K562 (cell line): ENCODE results near the gene BCAP31. TPM values are rescaled to one million over a fixed set of nuclear protein-coding genes. Genes with fewer than 3 reads are reported as not detected.

Experiments
- ATF1 ChIP-seq, 2 experiments: fragments of 450-650 bp in 1 of 2; IDR thresholded peaks; 2 replicates each; pipeline ENCODE4 v1.6.1; 2016; ENCODE audit warnings: missing compliant biosample characterization in 1 of 2, missing genetic modification characterization in 1 of 2
- CBFA2T2 ChIP-seq: fragments of 450-650 bp; conservative IDR thresholded peaks from 2 replicates; pipeline ENCODE4 v1.6.1; 2017; ENCODE audit warnings: mild to moderate bottlenecking
- FOXK1 ChIP-seq: sonication (generic); formaldehyde crosslinking; IDR thresholded peaks from 2 replicates; pipeline ENCODE4 v1.8.0; 2022; ENCODE audit warnings: missing genetic modification reagents, mild to moderate bottlenecking, borderline replicate concordance
- TFAP4 ChIP-seq: sonication (generic); formaldehyde crosslinking; IDR thresholded peaks from 2 replicates; pipeline ENCODE4 v1.8.0; 2022; ENCODE audit warnings: missing genetic modification reagents, mild to moderate bottlenecking, moderate library complexity, borderline replicate concordance
- ZNF717 ChIP-seq: fragments of 250-450 bp; sonication (Bioruptor Pico); IDR thresholded peaks from 2 replicates; pipeline ENCODE4 v1.5.0; 2021
- polyA plus RNA-seq, 8 experiments: library from polyadenylated mRNA; depleted of rRNA in 4 of 8; stranded (reverse) in 5 of 8; unstranded in 3 of 8; fragments of >200 nt; fragmentation: Nextera tagmentation in 2 of 8; fragmentation: Illumina TruSeq in 1 of 8; extraction: Ambion mirVana in 2 of 8; extraction: Trizol in 1 of 8; gene quantifications; 2 replicates each; pipeline versions ENCODE4 v1.2.1 to v1.2.3, GENCODE V29; 2011 to 2014; ENCODE audit warnings: inconsistent platforms in 1 of 8, missing spikeins in 1 of 8
- total RNA-seq, 7 experiments: library from RNA; depleted of rRNA in 6 of 7; stranded (reverse); fragments of >200 nt in 6 of 7; fragmentation: Illumina TruSeq in 2 of 7; extraction: Trizol in 2 of 7; gene quantifications; 2 replicates each; pipeline versions ENCODE4 v1.2.1 to v1.2.3, GENCODE V29; 2011 to 2021; ENCODE audit warnings: low replicate concordance in 1 of 7
- TF ChIP-seq, protein P1 (sequence below), 3 experiments: fragments of 200-800 bp in 1 of 3; fragments of 250-450 bp in 1 of 3; fragments of 450-650 bp in 1 of 3; sonication (Bioruptor Pico) in 1 of 3; sonication (Bioruptor generic) in 1 of 3; formaldehyde crosslinking in 1 of 3; IDR thresholded peaks; 2 replicates each; pipeline versions ENCODE4 v1.6.1 to v1.8.0; 2016 to 2022; ENCODE audit warnings: mild to moderate bottlenecking in 2 of 3, missing genetic modification characterization in 2 of 3, missing compliant biosample characterization in 1 of 3, moderate library complexity in 1 of 3
- TF ChIP-seq, protein P2 (sequence below), 2 experiments: fragments of 450-650 bp; formaldehyde crosslinking in 1 of 2; IDR thresholded peaks; 2 replicates each; pipeline versions ENCODE4 v1.4.0 to v1.6.1; 2014 to 2020; ENCODE audit warnings: mild to moderate bottlenecking in 2 of 2, borderline replicate concordance in 1 of 2, low read depth in 1 of 2
- TF ChIP-seq, protein P3 (sequence below), 2 experiments: fragments of 450-650 bp in 1 of 2; sonication (generic) in 1 of 2; formaldehyde crosslinking in 1 of 2; IDR thresholded peaks in 1 of 2; conservative IDR thresholded peaks in 1 of 2; 2 replicates each; pipeline versions ENCODE4 v1.6.1 to v1.8.1; 2016 to 2023; ENCODE audit warnings: mild to moderate bottlenecking in 2 of 2, moderate library complexity in 2 of 2, inconsistent platforms in 1 of 2, missing genetic modification reagents in 1 of 2

Gene BCAP31
- total and polyA plus RNA-seq, 9 of the 15 experiments (the other 6 are each of a cell fraction or from before 2014, with no cell fraction given): 156 to 683 (median 188) TPM

DNA sequence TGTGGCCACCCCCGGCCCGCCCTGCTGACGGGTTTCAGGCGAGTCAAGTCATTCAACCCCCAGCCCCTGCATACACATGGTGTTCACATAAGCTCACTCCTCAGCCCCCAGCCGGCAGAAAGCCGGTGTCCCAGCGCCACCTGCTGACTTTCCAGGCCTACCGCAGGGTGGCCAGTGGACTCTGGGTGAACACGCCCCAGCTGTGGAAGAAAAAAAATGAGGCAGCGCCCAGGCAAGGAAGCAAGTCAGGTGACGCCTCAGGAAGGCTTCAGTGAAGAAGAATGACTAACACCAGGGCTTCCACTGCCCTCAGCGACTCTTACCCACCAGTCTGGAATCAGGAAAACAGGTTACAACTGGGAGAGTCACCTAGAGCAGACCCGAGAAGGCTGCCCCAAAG is 15.8 kb downstream of the BCAP31 start (continued):
- TF ChIP-seq, protein P1, sequence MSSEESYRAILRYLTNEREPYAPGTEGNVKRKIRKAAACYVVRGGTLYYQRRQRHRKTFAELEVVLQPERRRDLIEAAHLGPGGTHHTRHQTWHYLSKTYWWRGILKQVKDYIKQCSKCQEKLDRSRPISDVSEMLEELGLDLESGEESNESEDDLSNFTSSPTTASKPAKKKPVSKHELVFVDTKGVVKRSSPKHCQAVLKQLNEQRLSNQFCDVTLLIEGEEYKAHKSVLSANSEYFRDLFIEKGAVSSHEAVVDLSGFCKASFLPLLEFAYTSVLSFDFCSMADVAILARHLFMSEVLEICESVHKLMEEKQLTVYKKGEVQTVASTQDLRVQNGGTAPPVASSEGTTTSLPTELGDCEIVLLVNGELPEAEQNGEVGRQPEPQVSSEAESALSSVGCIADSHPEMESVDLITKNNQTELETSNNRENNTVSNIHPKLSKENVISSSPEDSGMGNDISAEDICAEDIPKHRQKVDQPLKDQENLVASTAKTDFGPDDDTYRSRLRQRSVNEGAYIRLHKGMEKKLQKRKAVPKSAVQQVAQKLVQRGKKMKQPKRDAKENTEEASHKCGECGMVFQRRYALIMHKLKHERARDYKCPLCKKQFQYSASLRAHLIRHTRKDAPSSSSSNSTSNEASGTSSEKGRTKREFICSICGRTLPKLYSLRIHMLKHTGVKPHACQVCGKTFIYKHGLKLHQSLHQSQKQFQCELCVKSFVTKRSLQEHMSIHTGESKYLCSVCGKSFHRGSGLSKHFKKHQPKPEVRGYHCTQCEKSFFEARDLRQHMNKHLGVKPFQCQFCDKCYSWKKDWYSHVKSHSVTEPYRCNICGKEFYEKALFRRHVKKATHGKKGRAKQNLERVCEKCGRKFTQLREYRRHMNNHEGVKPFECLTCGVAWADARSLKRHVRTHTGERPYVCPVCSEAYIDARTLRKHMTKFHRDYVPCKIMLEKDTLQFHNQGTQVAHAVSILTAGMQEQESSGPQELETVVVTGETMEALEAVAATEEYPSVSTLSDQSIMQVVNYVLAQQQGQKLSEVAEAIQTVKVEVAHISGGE (CRISPR knock-in tag; IDR thresholded peaks at IDR 0.05): no peak
- TF ChIP-seq ZNF717 (CRISPR knock-in tag): no peak
- TF ChIP-seq, protein P2, sequence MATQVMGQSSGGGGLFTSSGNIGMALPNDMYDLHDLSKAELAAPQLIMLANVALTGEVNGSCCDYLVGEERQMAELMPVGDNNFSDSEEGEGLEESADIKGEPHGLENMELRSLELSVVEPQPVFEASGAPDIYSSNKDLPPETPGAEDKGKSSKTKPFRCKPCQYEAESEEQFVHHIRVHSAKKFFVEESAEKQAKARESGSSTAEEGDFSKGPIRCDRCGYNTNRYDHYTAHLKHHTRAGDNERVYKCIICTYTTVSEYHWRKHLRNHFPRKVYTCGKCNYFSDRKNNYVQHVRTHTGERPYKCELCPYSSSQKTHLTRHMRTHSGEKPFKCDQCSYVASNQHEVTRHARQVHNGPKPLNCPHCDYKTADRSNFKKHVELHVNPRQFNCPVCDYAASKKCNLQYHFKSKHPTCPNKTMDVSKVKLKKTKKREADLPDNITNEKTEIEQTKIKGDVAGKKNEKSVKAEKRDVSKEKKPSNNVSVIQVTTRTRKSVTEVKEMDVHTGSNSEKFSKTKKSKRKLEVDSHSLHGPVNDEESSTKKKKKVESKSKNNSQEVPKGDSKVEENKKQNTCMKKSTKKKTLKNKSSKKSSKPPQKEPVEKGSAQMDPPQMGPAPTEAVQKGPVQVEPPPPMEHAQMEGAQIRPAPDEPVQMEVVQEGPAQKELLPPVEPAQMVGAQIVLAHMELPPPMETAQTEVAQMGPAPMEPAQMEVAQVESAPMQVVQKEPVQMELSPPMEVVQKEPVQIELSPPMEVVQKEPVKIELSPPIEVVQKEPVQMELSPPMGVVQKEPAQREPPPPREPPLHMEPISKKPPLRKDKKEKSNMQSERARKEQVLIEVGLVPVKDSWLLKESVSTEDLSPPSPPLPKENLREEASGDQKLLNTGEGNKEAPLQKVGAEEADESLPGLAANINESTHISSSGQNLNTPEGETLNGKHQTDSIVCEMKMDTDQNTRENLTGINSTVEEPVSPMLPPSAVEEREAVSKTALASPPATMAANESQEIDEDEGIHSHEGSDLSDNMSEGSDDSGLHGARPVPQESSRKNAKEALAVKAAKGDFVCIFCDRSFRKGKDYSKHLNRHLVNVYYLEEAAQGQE (IDR thresholded peaks at IDR 0.05; ENCODE audit: borderline replicate concordance): peak; percentile 70
- TF ChIP-seq, protein P2 (CRISPR knock-in tag; IDR thresholded peaks at IDR 0.05; ENCODE audit: low read depth): no peak
- TF ChIP-seq, protein P3, sequence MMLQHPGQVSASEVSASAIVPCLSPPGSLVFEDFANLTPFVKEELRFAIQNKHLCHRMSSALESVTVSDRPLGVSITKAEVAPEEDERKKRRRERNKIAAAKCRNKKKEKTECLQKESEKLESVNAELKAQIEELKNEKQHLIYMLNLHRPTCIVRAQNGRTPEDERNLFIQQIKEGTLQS (IDR thresholded peaks at IDR 0.05): 0 out of 2 replicates have a peak, but pooled peaks have one; percentile 33
- TF ChIP-seq, protein P3 (CRISPR knock-in tag; conservative IDR thresholded peaks at IDR 0.05): no peak
- TF ChIP-seq ATF1 (CRISPR knock-in tag; IDR thresholded peaks at IDR 0.05): no peak
- TF ChIP-seq ATF1 (tag; IDR thresholded peaks at IDR 0.05): peak; percentile 28; the same call in 1 of the 2 replicates
- TF ChIP-seq CBFA2T2: peak; percentile 22; the same call in 1 of the 2 replicates
- TF ChIP-seq FOXK1 (CRISPR knock-in tag): 0 out of 2 replicates have a peak, but pooled peaks have one; percentile 28
- TF ChIP-seq TFAP4: peak; percentile 95
